HEK293 (cell line): ENCODE data around the gene MYO1E.

Experiments used
- BCL11A ChIP-seq: fragments of 450-650 bp; formaldehyde crosslinking; IDR thresholded peaks from 2 replicates; pipeline ENCODE4 v1.5.1; 2016; ENCODE audit warnings: low read depth, missing biosample characterization, missing genetic modification characterization
- BCL6B ChIP-seq: fragments of 450-650 bp; formaldehyde crosslinking; IDR thresholded peaks from 2 replicates; pipeline ENCODE4 v1.5.1; 2017; ENCODE audit warnings: missing biosample characterization, missing genetic modification characterization
- CTCF ChIP-seq: fragments of 450-650 bp; formaldehyde crosslinking; IDR thresholded peaks from 2 replicates; pipeline ENCODE4 v1.5.1; 2016; ENCODE audit warnings: missing biosample characterization, missing genetic modification characterization
- KLF8 ChIP-seq: fragments of 450-650 bp; formaldehyde crosslinking; IDR thresholded peaks from 2 replicates; pipeline ENCODE4 v1.5.1; 2016; ENCODE audit warnings: missing biosample characterization, missing genetic modification characterization
- ZBTB17 ChIP-seq: fragments of 450-650 bp; formaldehyde crosslinking; IDR thresholded peaks from 2 replicates; pipeline ENCODE4 v1.5.1; 2016; ENCODE audit warnings: missing biosample characterization, missing genetic modification characterization
- ZBTB44 ChIP-seq: fragments of 450-650 bp; IDR thresholded peaks from 2 replicates; pipeline ENCODE4 v1.5.1; 2018; ENCODE audit warnings: missing biosample characterization, mild to moderate bottlenecking, missing genetic modification characterization
- ZBTB8A ChIP-seq: fragments of 450-650 bp; formaldehyde crosslinking; IDR thresholded peaks from 2 replicates; pipeline ENCODE4 v1.5.1; 2016; ENCODE audit warnings: missing biosample characterization, missing genetic modification characterization
- ZFP69B ChIP-seq: fragments of 450-650 bp; formaldehyde crosslinking; IDR thresholded peaks from 2 replicates; pipeline ENCODE4 v1.5.1; 2016; ENCODE audit warnings: missing biosample characterization, missing genetic modification characterization
- ZNF146 ChIP-seq: fragments of 450-650 bp; formaldehyde crosslinking; IDR thresholded peaks from 2 replicates; pipeline ENCODE4 v1.5.1; 2016; ENCODE audit warnings: missing biosample characterization, missing genetic modification characterization
- ZNF223 ChIP-seq: fragments of 450-650 bp; formaldehyde crosslinking; IDR thresholded peaks from 2 replicates; pipeline ENCODE4 v1.5.1; 2016; ENCODE audit warnings: missing biosample characterization, missing genetic modification characterization
- ZNF239 ChIP-seq: fragments of 450-650 bp; formaldehyde crosslinking; IDR thresholded peaks from 2 replicates; pipeline ENCODE4 v1.5.1; 2016; ENCODE audit warnings: missing biosample characterization, missing genetic modification characterization
- ZNF423 ChIP-seq: fragments of 450-650 bp; formaldehyde crosslinking; IDR thresholded peaks from 2 replicates; pipeline ENCODE4 v1.5.1; 2016; ENCODE audit warnings: missing biosample characterization, missing genetic modification characterization
- ZNF596 ChIP-seq: fragments of 450-650 bp; IDR thresholded peaks from 2 replicates; pipeline ENCODE4 v1.5.0; 2018; ENCODE audit warnings: missing biosample characterization, mild to moderate bottlenecking, missing genetic modification characterization, moderate library complexity
- ZNF654 ChIP-seq: fragments of 450-650 bp; formaldehyde crosslinking; IDR thresholded peaks from 2 replicates; pipeline ENCODE4 v1.5.1; 2016; ENCODE audit warnings: low read depth, missing biosample characterization, missing genetic modification characterization
- TF ChIP-seq, protein P1 (sequence below): fragments of 450-650 bp; formaldehyde crosslinking; IDR thresholded peaks from 2 replicates; pipeline ENCODE4 v1.5.1; 2017; ENCODE audit warnings: missing biosample characterization, missing genetic modification characterization
- TF ChIP-seq, protein P2 (sequence below): fragments of 450-650 bp; formaldehyde crosslinking; IDR thresholded peaks from 2 replicates; pipeline ENCODE4 v1.5.1; 2016; ENCODE audit warnings: missing biosample characterization, missing genetic modification characterization

MYO1E gene

DNA sequence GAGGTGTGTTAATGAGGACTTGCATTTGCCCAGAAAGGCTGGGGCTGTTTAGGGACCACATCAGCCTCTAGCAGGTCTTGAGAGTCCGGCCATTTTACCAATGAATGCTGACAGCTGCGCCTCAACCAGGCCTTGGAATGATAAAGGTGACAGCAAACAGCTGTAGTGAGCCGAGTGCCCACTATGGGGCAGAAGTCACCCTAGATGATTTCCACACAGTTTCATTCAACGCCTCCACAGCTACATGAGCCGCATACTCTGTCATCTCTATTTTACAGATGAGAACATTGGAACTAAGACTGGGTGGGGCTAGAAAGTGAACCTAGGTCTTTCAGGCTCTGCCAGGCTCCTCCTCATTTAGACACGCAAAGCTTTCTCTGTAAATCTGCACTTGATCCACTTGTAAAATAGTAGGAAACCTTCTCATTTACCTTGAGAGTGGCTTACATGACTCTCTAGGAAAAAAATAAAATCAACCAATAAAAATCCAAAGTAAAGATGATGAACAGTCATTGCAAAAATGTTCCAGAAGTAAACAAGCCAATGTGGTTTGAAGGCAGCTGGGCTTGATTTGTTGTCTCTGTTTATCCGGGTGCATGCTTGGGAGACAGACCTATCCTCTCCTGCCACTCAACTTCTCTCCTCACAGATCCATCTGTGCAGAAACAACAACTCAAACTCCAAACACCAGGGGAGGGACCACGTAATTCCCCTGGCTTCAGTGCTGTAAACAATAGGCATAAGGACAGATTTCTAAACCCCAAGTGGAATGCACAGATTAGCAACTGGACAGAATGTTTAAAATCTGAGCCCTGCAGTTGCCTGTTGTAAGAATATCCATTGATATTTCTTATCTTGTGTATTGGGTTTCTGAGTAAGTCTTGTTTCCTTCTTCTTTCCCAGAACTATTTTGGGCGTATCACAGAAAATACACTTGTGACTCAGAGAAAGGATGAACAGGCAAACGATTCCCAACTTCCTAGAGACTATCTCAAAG is 197.5 kb downstream of the MYO1E start (continued):
- TF ChIP-seq BCL11A (tag by site-specific recombination) (no peak), CTCF (tag by site-specific recombination) (0 out of 2 replicates have a peak, but pooled peaks have one; percentile 13), KLF8 (tag by site-specific recombination) (no peak), ZNF239 (tag by site-specific recombination) (no peak), ZNF596 (tag by site-specific recombination) (no peak), ZFP69B (tag by site-specific recombination) (no peak), ZNF654 (peak; percentile 35), ZBTB8A (tag by site-specific recombination) (no peak), ZNF223 (tag by site-specific recombination) (no peak), ZNF423 (no peak), ZBTB44 (no peak), BCL6B (tag by site-specific recombination) (peak; percentile 60), ZNF146 (no peak), ZBTB17 (tag by site-specific recombination) (peak; percentile 47)
- TF ChIP-seq, protein P1, sequence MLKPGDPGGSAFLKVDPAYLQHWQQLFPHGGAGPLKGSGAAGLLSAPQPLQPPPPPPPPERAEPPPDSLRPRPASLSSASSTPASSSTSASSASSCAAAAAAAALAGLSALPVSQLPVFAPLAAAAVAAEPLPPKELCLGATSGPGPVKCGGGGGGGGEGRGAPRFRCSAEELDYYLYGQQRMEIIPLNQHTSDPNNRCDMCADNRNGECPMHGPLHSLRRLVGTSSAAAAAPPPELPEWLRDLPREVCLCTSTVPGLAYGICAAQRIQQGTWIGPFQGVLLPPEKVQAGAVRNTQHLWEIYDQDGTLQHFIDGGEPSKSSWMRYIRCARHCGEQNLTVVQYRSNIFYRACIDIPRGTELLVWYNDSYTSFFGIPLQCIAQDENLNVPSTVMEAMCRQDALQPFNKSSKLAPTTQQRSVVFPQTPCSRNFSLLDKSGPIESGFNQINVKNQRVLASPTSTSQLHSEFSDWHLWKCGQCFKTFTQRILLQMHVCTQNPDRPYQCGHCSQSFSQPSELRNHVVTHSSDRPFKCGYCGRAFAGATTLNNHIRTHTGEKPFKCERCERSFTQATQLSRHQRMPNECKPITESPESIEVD (tag by site-specific recombination), result no peak
- TF ChIP-seq, protein P2, sequence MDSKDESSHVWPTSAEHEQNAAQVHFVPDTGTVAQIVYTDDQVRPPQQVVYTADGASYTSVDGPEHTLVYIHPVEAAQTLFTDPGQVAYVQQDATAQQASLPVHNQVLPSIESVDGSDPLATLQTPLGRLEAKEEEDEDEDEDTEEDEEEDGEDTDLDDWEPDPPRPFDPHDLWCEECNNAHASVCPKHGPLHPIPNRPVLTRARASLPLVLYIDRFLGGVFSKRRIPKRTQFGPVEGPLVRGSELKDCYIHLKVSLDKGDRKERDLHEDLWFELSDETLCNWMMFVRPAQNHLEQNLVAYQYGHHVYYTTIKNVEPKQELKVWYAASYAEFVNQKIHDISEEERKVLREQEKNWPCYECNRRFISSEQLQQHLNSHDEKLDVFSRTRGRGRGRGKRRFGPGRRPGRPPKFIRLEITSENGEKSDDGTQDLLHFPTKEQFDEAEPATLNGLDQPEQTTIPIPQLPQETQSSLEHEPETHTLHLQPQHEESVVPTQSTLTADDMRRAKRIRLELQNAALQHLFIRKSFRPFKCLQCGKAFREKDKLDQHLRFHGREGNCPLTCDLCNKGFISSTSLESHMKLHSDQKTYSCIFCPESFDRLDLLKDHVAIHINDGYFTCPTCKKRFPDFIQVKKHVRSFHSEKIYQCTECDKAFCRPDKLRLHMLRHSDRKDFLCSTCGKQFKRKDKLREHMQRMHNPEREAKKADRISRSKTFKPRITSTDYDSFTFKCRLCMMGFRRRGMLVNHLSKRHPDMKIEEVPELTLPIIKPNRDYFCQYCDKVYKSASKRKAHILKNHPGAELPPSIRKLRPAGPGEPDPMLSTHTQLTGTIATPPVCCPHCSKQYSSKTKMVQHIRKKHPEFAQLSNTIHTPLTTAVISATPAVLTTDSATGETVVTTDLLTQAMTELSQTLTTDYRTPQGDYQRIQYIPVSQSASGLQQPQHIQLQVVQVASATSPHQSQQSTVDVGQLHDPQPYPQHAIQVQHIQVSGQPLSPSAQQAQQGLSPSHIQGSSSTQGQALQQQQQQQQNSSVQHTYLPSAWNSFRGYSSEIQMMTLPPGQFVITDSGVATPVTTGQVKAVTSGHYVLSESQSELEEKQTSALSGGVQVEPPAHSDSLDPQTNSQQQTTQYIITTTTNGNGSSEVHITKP (tag by site-specific recombination), result no peak
